ENCODE results near the gene TBCEL.
A peak's percentile ranks its signal among the peaks of the same experiment; 100 is the strongest.
"Not testable (repeated sequence)": the region's sequence is repeated elsewhere in the genome, so short reads cannot be mapped to it uniquely, and the experiment has no call there.

Gene TBCEL

GRCh38 chr11:121023848-121024751 lies at the start of gene TBCEL:
TSS of gene TBCEL (plus strand) at chr11:121024102. CDS start at chr11:121045691, 21,589 bp downstream.
- peak; percentile 59 for DNase-seq (ENCODE audit: low read depth)

- DNase-seq (ENCODE audit: low read depth), result no peak
These were observed 49.4 kb upstream of the TBCEL start for GRCh38 chr11:120974466-120974865.

- no peak for DNase-seq (ENCODE audit: low read depth)
These were observed 48.9 kb upstream of the TBCEL start for GRCh38 chr11:120974965-120975364.

- DNase-seq (ENCODE audit: low read depth), result no peak
These were observed 46.4 kb upstream of the TBCEL start for GRCh38 chr11:120977266-120978137.

- DNase-seq (ENCODE audit: low read depth), result no peak
These were observed 45.2 kb upstream of the TBCEL start for GRCh38 chr11:120978701-120979100.

GRCh38 chr11:120985718-120986569 lies 38.0 kb upstream of the TBCEL start:
- DNase-seq (ENCODE audit: low read depth), result no peak

GRCh38 chr11:120988603-120989002 lies 35.3 kb upstream of the TBCEL start:
- no peak for DNase-seq (ENCODE audit: low read depth)

GRCh38 chr11:120991830-120992686 lies 31.8 kb upstream of the TBCEL start:
- no peak for DNase-seq (ENCODE audit: low read depth)

GRCh38 chr11:120994091-120994859 lies 29.6 kb upstream of the TBCEL start:
- no peak for DNase-seq (ENCODE audit: low read depth)

- no peak for DNase-seq (ENCODE audit: low read depth)
These were observed 28.7 kb upstream of the TBCEL start for GRCh38 chr11:120995184-120995583.

GRCh38 chr11:120996973-120997372 lies 26.9 kb upstream of the TBCEL start:
- no peak for DNase-seq (ENCODE audit: low read depth)

GRCh38 chr11:120998581-120998980 lies 25.3 kb upstream of the TBCEL start:
- DNase-seq (ENCODE audit: low read depth), result no peak

GRCh38 chr11:121004206-121004840 lies 19.6 kb upstream of the TBCEL start:
- DNase-seq (ENCODE audit: low read depth), result no peak

- DNase-seq (ENCODE audit: low read depth), result no peak
These were observed 17.0 kb upstream of the TBCEL start for GRCh38 chr11:121006922-121007321.

GRCh38 chr11:121008551-121008950 lies 15.4 kb upstream of the TBCEL start:
- no peak for DNase-seq (ENCODE audit: low read depth)

- no peak for DNase-seq (ENCODE audit: low read depth)
These were observed 11.8 kb upstream of the TBCEL start for GRCh38 chr11:121012091-121012490.

GRCh38 chr11:121018746-121019145 lies 5.2 kb upstream of the TBCEL start:
- DNase-seq (ENCODE audit: low read depth), result no peak

GRCh38 chr11:121021718-121022117 lies 2.2 kb upstream of the TBCEL start:
- DNase-seq (ENCODE audit: low read depth), result not testable (repeated sequence)

GRCh38 chr11:121024989-121025388 lies 1.1 kb downstream of the TBCEL start:
- no peak for DNase-seq (ENCODE audit: low read depth)

GRCh38 chr11:121029153-121029552 lies 5.3 kb downstream of the TBCEL start:
- no peak for DNase-seq (ENCODE audit: low read depth)
